ENCODE measurements around the gene LAMC1.
"Not testable (repeated sequence)": the region's sequence is repeated elsewhere in the genome, so short reads cannot be mapped to it uniquely, and the experiment has no call there.

LAMC1 gene

GRCh38 chr1:183142171-183142570 lies 119.0 kb downstream of the LAMC1 start:
- in situ Hi-C loops (cut with HindIII; ENCODE audit: low sequenced_read_pairs), result no loop called here

GRCh38 chr1:183143576-183144315 lies 120.5 kb downstream of the LAMC1 start:
- in situ Hi-C loops (cut with HindIII; ENCODE audit: low sequenced_read_pairs), result no loop called here

- in situ Hi-C loops (cut with HindIII; ENCODE audit: low sequenced_read_pairs), result no loop called here
Observed at GRCh38 chr1:183144752-183145151, 121.5 kb downstream of the LAMC1 start.

- in situ Hi-C loops (cut with HindIII; ENCODE audit: low sequenced_read_pairs), result no loop called here
Observed at GRCh38 chr1:183147735-183148134, 124.5 kb downstream of the LAMC1 start.

- in situ Hi-C loops (cut with HindIII; ENCODE audit: low sequenced_read_pairs), result no loop called here
Observed at GRCh38 chr1:183148599-183148998, 125.4 kb downstream of the LAMC1 start.

- in situ Hi-C loops (cut with HindIII; ENCODE audit: low sequenced_read_pairs), result no loop called here
Observed at GRCh38 chr1:183149273-183149672, 126.1 kb downstream of the LAMC1 start.

- in situ Hi-C loops (cut with HindIII; ENCODE audit: low sequenced_read_pairs), result not testable (repeated sequence)
Observed at GRCh38 chr1:183150032-183150431, 126.8 kb downstream of the LAMC1 start.

GRCh38 chr1:183150445-183150844 lies 127.2 kb downstream of the LAMC1 start:
- in situ Hi-C loops (cut with HindIII; ENCODE audit: low sequenced_read_pairs), result no loop called here

GRCh38 chr1:183152180-183152579 lies 129.0 kb downstream of the LAMC1 start:
- in situ Hi-C loops (cut with HindIII; ENCODE audit: low sequenced_read_pairs), result no loop called here

- in situ Hi-C loops (cut with HindIII; ENCODE audit: low sequenced_read_pairs), result no loop called here
Observed at GRCh38 chr1:183155939-183156338, 132.7 kb downstream of the LAMC1 start.

- in situ Hi-C loops (cut with HindIII; ENCODE audit: low sequenced_read_pairs), result no loop called here
Observed at GRCh38 chr1:183159960-183160359, 136.7 kb downstream of the LAMC1 start.

GRCh38 chr1:183161391-183161790 lies 138.2 kb downstream of the LAMC1 start:
- in situ Hi-C loops (cut with HindIII; ENCODE audit: low sequenced_read_pairs), result no loop called here

- in situ Hi-C loops (cut with HindIII; ENCODE audit: low sequenced_read_pairs), result no loop called here
Observed at GRCh38 chr1:183163316-183163715, 140.1 kb downstream of the LAMC1 start.

GRCh38 chr1:183164340-183164739 lies 141.1 kb downstream of the LAMC1 start:
- in situ Hi-C loops (cut with HindIII; ENCODE audit: low sequenced_read_pairs), result no loop called here

GRCh38 chr1:183164963-183165362 lies 141.7 kb downstream of the LAMC1 start:
- in situ Hi-C loops (cut with HindIII; ENCODE audit: low sequenced_read_pairs), result no loop called here

- in situ Hi-C loops (cut with HindIII; ENCODE audit: low sequenced_read_pairs), result no loop called here
Observed at GRCh38 chr1:183165456-183165855, 142.2 kb downstream of the LAMC1 start.

GRCh38 chr1:183166454-183166853 lies 143.2 kb downstream of the LAMC1 start:
- in situ Hi-C loops (cut with HindIII; ENCODE audit: low sequenced_read_pairs), result no loop called here

GRCh38 chr1:183167676-183168075 lies 144.5 kb downstream of the LAMC1 start:
- in situ Hi-C loops (cut with HindIII; ENCODE audit: low sequenced_read_pairs), result no loop called here

GRCh38 chr1:183168308-183168707 lies 145.1 kb downstream of the LAMC1 start:
- in situ Hi-C loops (cut with HindIII; ENCODE audit: low sequenced_read_pairs), result no loop called here

- in situ Hi-C loops (cut with HindIII; ENCODE audit: low sequenced_read_pairs), result no loop called here
Observed at GRCh38 chr1:183173828-183174227, 150.6 kb downstream of the LAMC1 start.

- in situ Hi-C loops (cut with HindIII; ENCODE audit: low sequenced_read_pairs), result no loop called here
Observed at GRCh38 chr1:183175631-183176030, 152.4 kb downstream of the LAMC1 start.

GRCh38 chr1:183178545-183178944 lies 155.3 kb downstream of the LAMC1 start:
- in situ Hi-C loops (cut with HindIII; ENCODE audit: low sequenced_read_pairs), result no loop called here

- in situ Hi-C loops (cut with HindIII; ENCODE audit: low sequenced_read_pairs), result no loop called here
Observed at GRCh38 chr1:183179033-183179432, 155.8 kb downstream of the LAMC1 start.

Measured in endothelial cell of hepatic sinusoid (primary cell).